Measurements from ENCODE around the gene FBXW11.
A peak's percentile ranks its signal among the peaks of the same experiment; 100 is the strongest.
"Not testable (repeated sequence)": the region's sequence is repeated elsewhere in the genome, so short reads cannot be mapped to it uniquely, and the experiment has no call there.

FBXW11 gene

GRCh38 chr5:171906066-171906570 lies 100.3 kb downstream of the FBXW11 start:
- no peak for DNase-seq

- DNase-seq: no peak
Measured at GRCh38 chr5:171904886-171905285, 101.6 kb downstream of the FBXW11 start.

GRCh38 chr5:171901764-171902163 lies 104.7 kb downstream of the FBXW11 start:
- DNase-seq: no peak

GRCh38 chr5:171899792-171900191 lies 106.6 kb downstream of the FBXW11 start:
- no peak for DNase-seq

- no peak for DNase-seq
Measured at GRCh38 chr5:171898879-171899278, 107.6 kb downstream of the FBXW11 start.

- DNase-seq: no peak
Measured at GRCh38 chr5:171898386-171898785, 108.1 kb downstream of the FBXW11 start.

GRCh38 chr5:171897231-171897630 lies 109.2 kb downstream of the FBXW11 start:
- DNase-seq: no peak

GRCh38 chr5:171895081-171895480 lies 111.4 kb downstream of the FBXW11 start:
- DNase-seq: no peak

- no peak for DNase-seq
Measured at GRCh38 chr5:171893290-171893886, 113.0 kb downstream of the FBXW11 start.

- DNase-seq: no peak
Measured at GRCh38 chr5:171891595-171891994, 114.8 kb downstream of the FBXW11 start.

- no peak for DNase-seq
Measured at GRCh38 chr5:171891150-171891549, 115.3 kb downstream of the FBXW11 start.

- DNase-seq: no peak
Measured at GRCh38 chr5:171888051-171888481, 118.4 kb downstream of the FBXW11 start.

- not testable (repeated sequence) for DNase-seq
Measured at GRCh38 chr5:171886037-171886436, 120.4 kb downstream of the FBXW11 start.

GRCh38 chr5:171882118-171882517 lies 124.3 kb downstream of the FBXW11 start:
- peak; percentile 8 for DNase-seq

GRCh38 chr5:171874234-171874633 lies 132.2 kb downstream of the FBXW11 start:
- no peak for DNase-seq

GRCh38 chr5:171872666-171873065 lies 133.8 kb downstream of the FBXW11 start:
- DNase-seq: no peak

GRCh38 chr5:171871711-171872110 lies 134.7 kb downstream of the FBXW11 start:
- no peak for DNase-seq

- DNase-seq: no peak
Measured at GRCh38 chr5:171869956-171870355, 136.5 kb downstream of the FBXW11 start.

- DNase-seq: no peak
Measured at GRCh38 chr5:171868236-171868635, 138.2 kb downstream of the FBXW11 start.

- DNase-seq: no peak
Measured at GRCh38 chr5:171867786-171868185, 138.7 kb downstream of the FBXW11 start.

GRCh38 chr5:171865471-171865870 lies 141.0 kb downstream of the FBXW11 start:
- DNase-seq: no peak

GRCh38 chr5:171863935-171864334 lies 142.5 kb downstream of the FBXW11 start:
- DNase-seq: no peak

- no peak for DNase-seq
Measured at GRCh38 chr5:171862624-171863023, 143.8 kb downstream of the FBXW11 start.

GRCh38 chr5:171861381-171861780 lies 145.1 kb downstream of the FBXW11 start:
- no peak for DNase-seq

- no peak for DNase-seq
Measured at GRCh38 chr5:171858303-171858702, 148.1 kb downstream of the FBXW11 start.

Measured in stimulated activated CD4-positive, alpha-beta T cell treated with anti-CD3 and anti-CD28 coated beads, Interleukin-12 subunit alpha, Interleukin-12 subunit beta, amount 100 ng/mL, for 4 hours (primary cell).